ENCODE measurements around the gene ZFAND2A.
"Not testable (repeated sequence)": the region's sequence is repeated elsewhere in the genome, so short reads cannot be mapped to it uniquely, and the experiment has no call there.

The ZFAND2A gene

GRCh38 chr7:1152492-1152891 is 7.5 kb downstream of the ZFAND2A start:
- CTCF ChIA-PET = interaction anchor here (1.1 kb wide), 1 partner anchor 159 kb away, joined by 4 read pairs; no protein-coding TSS in a partner anchor
- Mint-ChIP-seq H3K4me1 (no peaks in the 10 kb centered on the region), H3K36me3 (peaks cover 35% of the 10 kb centered on the region), H3K27ac (no peak overlapping the region), H3K4me3 (no peak overlapping the region), H3K27me3 (no peaks in the 10 kb centered on the region), H3K9me3 (no peaks in the 10 kb centered on the region)
- no peak for DNase-seq

GRCh38 chr7:1151653-1152425 is 8.2 kb downstream of the ZFAND2A start:
- Mint-ChIP-seq H3K4me3 (no peak overlapping the region), H3K4me1 (no peaks in the 10 kb centered on the region), H3K36me3 (peaks cover 29% of the 10 kb centered on the region), H3K27me3 (no peaks in the 10 kb centered on the region), H3K9me3 (no peaks in the 10 kb centered on the region), H3K27ac (no peak overlapping the region)
- DNase-seq = no peak
- CTCF ChIA-PET = interaction anchor here (1.1 kb wide), 2 partner anchors 86 to 159 kb away, joined by 4 read pairs; no protein-coding TSS in a partner anchor

GRCh38 chr7:1151156-1151555 is 8.8 kb downstream of the ZFAND2A start:
- H3K4me3 Mint-ChIP-seq = no peak overlapping the region
- H3K27ac Mint-ChIP-seq = no peak overlapping the region
- CTCF ChIA-PET = interaction anchor here (1.1 kb wide), 2 partner anchors 85 to 158 kb away, joined by 4 read pairs; no protein-coding TSS in a partner anchor
- H3K36me3 Mint-ChIP-seq = peaks cover 29% of the 10 kb centered on the region
- DNase-seq = no peak
- no peaks in the 10 kb centered on the region for H3K4me1 Mint-ChIP-seq
- H3K27me3 Mint-ChIP-seq = no peaks in the 10 kb centered on the region
- H3K9me3 Mint-ChIP-seq = no peaks in the 10 kb centered on the region

DNA sequence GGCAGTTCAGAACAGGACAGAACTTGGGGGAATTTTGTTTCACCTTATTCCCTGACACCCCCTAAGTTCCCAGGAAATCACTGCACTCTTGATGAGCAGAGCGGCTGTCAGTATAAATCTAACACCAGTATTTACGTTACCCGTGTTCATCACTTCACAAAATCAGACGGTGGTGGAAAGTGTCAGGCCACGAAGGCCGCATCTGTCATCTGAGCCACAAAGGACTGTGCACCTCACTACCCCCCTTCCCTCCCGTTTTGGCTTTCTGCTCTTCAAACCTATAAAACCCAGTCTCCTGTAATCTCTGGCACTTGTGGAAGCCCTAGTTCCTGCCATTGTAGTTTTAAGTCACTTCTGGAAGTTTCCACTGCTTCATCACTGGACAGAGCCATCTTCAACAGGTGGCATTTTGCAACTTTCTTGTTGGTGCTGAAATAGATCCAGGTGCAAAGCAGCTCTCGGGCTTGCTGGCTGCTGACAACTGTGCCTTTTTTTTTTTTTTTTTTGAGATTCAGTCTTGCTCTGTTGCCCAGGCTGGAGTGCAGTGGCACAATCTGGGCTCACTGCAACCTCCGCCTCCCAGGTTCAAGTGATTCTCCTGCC is 9.5 kb downstream of the ZFAND2A start:
- DNase-seq = no peak
- Mint-ChIP-seq H3K4me3 (no peak overlapping the region), H3K9me3 (no peaks in the 10 kb centered on the region), H3K36me3 (peaks cover 28% of the 10 kb centered on the region), H3K4me1 (no peaks in the 10 kb centered on the region), H3K27ac (no peak overlapping the region), H3K27me3 (no peaks in the 10 kb centered on the region)
- CTCF ChIA-PET = interaction anchor here (1.1 kb wide), 1 partner anchor 85 kb away, joined by 4 read pairs; no protein-coding TSS in a partner anchor

GRCh38 chr7:1149351-1149794 is 10.6 kb downstream of the ZFAND2A start:
- DNase-seq = no peak
- CTCF ChIA-PET = no interaction called here

GRCh38 chr7:1147873-1148272 is 12.1 kb downstream of the ZFAND2A start:
- H3K4me1 Mint-ChIP-seq, H3K27me3 Mint-ChIP-seq, H3K9me3 Mint-ChIP-seq, H3K27ac Mint-ChIP-seq, H3K4me3 Mint-ChIP-seq, DNase-seq, H3K36me3 Mint-ChIP-seq, CTCF ChIA-PET: not testable (repeated sequence)

More at GRCh38 chr7:1149351-1149794, 10.6 kb downstream of the ZFAND2A start:
- Mint-ChIP-seq H3K4me1 (no peaks in the 10 kb centered on the region), H3K9me3 (no peaks in the 10 kb centered on the region), H3K27ac (no peak overlapping the region), H3K36me3 (peaks cover 22% of the 10 kb centered on the region), H3K27me3 (peaks cover under 1% of the 10 kb centered on the region), H3K4me3 (no peak overlapping the region)

- Mint-ChIP-seq H3K4me3 (no peak overlapping the region), H3K27me3 (peaks cover 10% of the 10 kb centered on the region), H3K27ac (no peak overlapping the region), H3K4me1 (no peaks in the 10 kb centered on the region), H3K9me3 (no peaks in the 10 kb centered on the region), H3K36me3 (no peaks in the 10 kb centered on the region)
- CTCF ChIA-PET = interaction anchor here (1.8 to 3.8 kb wide), 3 partner anchors 59 to 151 kb away, joined by 9 to 19 read pairs (median 12); no protein-coding TSS in a partner anchor
- no peak for DNase-seq
Measured at GRCh38 chr7:1144269-1144771, 15.7 kb downstream of the ZFAND2A start.

DNA sequence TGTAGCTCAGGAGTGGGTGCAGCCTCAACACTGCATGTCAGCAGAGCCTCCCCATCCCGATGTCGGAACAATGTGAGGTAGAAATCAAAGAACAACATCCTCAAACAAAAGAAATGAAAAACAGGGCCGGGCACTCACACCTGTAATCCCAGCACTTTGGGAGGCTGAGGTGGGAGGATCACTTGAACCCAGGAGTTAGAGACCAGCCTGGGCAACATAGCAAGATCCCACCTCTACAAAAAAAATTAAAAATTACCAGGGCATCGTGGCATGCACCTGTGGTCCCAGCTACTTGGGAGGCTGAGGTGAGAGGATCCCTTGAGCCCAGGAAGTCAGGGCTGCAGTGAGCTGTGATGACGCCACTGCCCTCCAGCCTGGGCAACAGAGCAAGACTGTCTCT is 17.0 kb downstream of the ZFAND2A start:
- H3K9me3 Mint-ChIP-seq, H3K4me1 Mint-ChIP-seq, DNase-seq, H3K27me3 Mint-ChIP-seq, H3K36me3 Mint-ChIP-seq, H3K4me3 Mint-ChIP-seq, H3K27ac Mint-ChIP-seq: not testable (repeated sequence)
- CTCF ChIA-PET = interaction anchor here (1.6 to 3.8 kb wide), 4 partner anchors 28 to 150 kb away, joined by 3 to 19 read pairs (median 10); no protein-coding TSS in a partner anchor

DNA sequence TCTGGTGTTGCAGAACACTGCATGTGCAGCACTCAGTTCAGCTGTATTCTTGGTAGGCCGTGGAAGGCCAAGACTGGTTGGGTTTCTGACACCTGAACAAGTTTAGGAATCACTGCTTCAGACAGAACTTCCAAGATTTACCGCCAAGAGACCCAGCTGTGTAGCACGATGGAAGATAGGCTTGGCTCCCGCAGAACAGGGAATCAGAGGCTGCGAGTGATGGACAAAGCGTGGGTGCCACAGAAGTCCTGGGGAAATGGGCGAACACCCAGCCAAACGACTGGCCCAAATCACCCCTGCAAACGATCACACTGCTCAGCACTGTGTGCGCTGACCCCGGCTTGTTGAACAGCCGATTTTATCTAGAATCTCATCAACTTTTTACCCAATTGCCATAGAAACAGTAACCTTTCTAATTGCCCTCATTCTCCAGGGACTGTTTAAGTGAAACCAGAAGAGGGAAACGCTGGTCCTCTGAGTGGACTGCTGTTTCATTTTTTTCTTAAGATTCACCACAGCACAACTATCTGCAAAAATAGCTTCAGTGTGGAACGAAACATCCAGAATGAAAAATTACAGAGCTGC is 17.9 kb downstream of the ZFAND2A start:
- no peaks in the 10 kb centered on the region for H3K36me3 Mint-ChIP-seq
- no peaks in the 10 kb centered on the region for H3K9me3 Mint-ChIP-seq
- peaks cover 10% of the 10 kb centered on the region for H3K27me3 Mint-ChIP-seq
- no peak overlapping the region for H3K27ac Mint-ChIP-seq
- DNase-seq = no peak
- no peak overlapping the region for H3K4me3 Mint-ChIP-seq
- H3K4me1 Mint-ChIP-seq = peaks cover 10% of the 10 kb centered on the region
- CTCF ChIA-PET = interaction anchor here (0.9 to 3.8 kb wide), 4 partner anchors 28 to 149 kb away, joined by 3 to 19 read pairs (median 6); no protein-coding TSS in a partner anchor

- H3K27me3 Mint-ChIP-seq = peaks cover 10% of the 10 kb centered on the region
- no peaks in the 10 kb centered on the region for H3K36me3 Mint-ChIP-seq
- no peak overlapping the region for H3K4me3 Mint-ChIP-seq
- CTCF ChIA-PET = interaction anchor here (0.9 to 3.8 kb wide), 2 partner anchors 29 to 149 kb away, joined by 3 to 19 read pairs; no protein-coding TSS in a partner anchor
- H3K27ac Mint-ChIP-seq = no peak overlapping the region
- peaks cover 15% of the 10 kb centered on the region for H3K4me1 Mint-ChIP-seq
- no peaks in the 10 kb centered on the region for H3K9me3 Mint-ChIP-seq
- DNase-seq = no peak
Measured at GRCh38 chr7:1141651-1142050, 18.3 kb downstream of the ZFAND2A start.

DNA sequence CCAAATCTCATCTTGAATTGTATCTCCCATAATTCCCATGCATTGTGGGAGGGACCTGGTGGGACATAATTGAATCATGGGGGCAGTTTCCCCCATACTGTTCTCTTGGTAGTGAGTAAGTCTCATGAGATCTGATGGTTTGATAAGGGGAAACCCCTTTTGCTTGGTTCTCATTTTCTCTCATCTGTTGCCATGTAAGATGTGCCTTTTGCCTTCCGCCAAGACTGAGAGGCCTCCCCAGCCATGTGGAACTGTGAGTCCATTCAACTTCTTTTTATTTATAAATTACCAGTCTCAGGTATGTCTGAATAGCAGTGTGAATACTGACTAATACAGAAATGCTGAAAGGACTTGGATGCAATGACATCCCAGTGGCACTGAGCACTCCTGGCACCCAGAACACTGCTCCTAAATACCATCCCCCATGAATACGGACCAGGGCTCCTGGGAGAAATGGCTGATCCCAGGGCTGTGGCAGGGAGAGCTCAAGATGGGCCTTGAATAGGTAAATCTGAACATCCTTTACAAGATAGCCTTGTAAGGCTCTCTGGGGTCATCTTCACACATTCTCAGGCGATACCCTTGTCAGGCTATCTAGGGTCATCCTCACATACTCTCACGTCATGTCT is 19.4 kb downstream of the ZFAND2A start:
- Mint-ChIP-seq H3K36me3 (no peaks in the 10 kb centered on the region), H3K27me3 (peaks cover 10% of the 10 kb centered on the region), H3K4me3 (no peak overlapping the region), H3K27ac (no peak overlapping the region), H3K4me1 (peaks cover 16% of the 10 kb centered on the region), H3K9me3 (no peaks in the 10 kb centered on the region)
- no peak for DNase-seq
- CTCF ChIA-PET = no interaction called here

GRCh38 chr7:1137517-1138167 is 22.4 kb downstream of the ZFAND2A start:
- no peaks in the 10 kb centered on the region for H3K36me3 Mint-ChIP-seq
- H3K9me3 Mint-ChIP-seq = no peaks in the 10 kb centered on the region
- peak overlapping the region; percentile 87 for H3K4me3 Mint-ChIP-seq
- CTCF ChIA-PET = interaction anchor here (0.9 to 3.5 kb wide), 8 partner anchors 13 to 145 kb away, joined by 3 to 18 read pairs (median 4); no protein-coding TSS in a partner anchor
- H3K4me1 Mint-ChIP-seq = peaks cover 16% of the 10 kb centered on the region
- peak overlapping the region; percentile 83 for H3K27ac Mint-ChIP-seq
- no peak for DNase-seq
- H3K27me3 Mint-ChIP-seq = peaks cover 1% of the 10 kb centered on the region

GRCh38 chr7:1136841-1137516 is 23.0 kb downstream of the ZFAND2A start:
- no peaks in the 10 kb centered on the region for H3K9me3 Mint-ChIP-seq
- DNase-seq = no peak
- peaks cover 16% of the 10 kb centered on the region for H3K4me1 Mint-ChIP-seq
- no peaks in the 10 kb centered on the region for H3K27me3 Mint-ChIP-seq
- CTCF ChIA-PET = interaction anchor here (0.9 to 3.5 kb wide), 6 partner anchors 12 to 144 kb away, joined by 3 to 18 read pairs (median 4); no protein-coding TSS in a partner anchor
- H3K4me3 Mint-ChIP-seq = peak overlapping the region; percentile 76
- peak overlapping the region; percentile 83 for H3K27ac Mint-ChIP-seq
- no peaks in the 10 kb centered on the region for H3K36me3 Mint-ChIP-seq
